Activated naive CD8-positive, alpha-beta T cell treated with anti-CD3 and anti-CD28 coated beads, Interleukin-2, amount 10 ng/mL, durations not matched to agents 7 days and 5 days (primary cell): ENCODE results near the gene GUCA1C. TPM values are rescaled to one million over a fixed set of nuclear protein-coding genes. Genes with fewer than 3 reads are reported as not detected.

Experiments
- ATAC-seq: fragments of 150-1000 bp; cut with Tn5 transposase; one replicate; pipeline ENCODE4 v1.10.0; 2021; ENCODE audit warnings: low read depth, moderate library complexity
- POLR2A ChIA-PET: fragments of 350-600 bp; sonication (Branson Sonifier 250); formaldehyde crosslinking; loops from one replicate; lab custom pipeline; 2021; ENCODE audit warnings: antibody characterized with exemption; lab: Charles Lee
- DNase-seq: peaks from one replicate; pipeline ENCODE4 v3.0.0; 2021
- H3K27ac Mint-ChIP-seq: one replicate; pipeline ENCODE4 v1.8.0; 2022; ENCODE audit warnings: mild to moderate bottlenecking, mixed read lengths
- H3K27me3 Mint-ChIP-seq: one replicate; pipeline ENCODE4 v1.8.0; 2022; ENCODE audit warnings: mild to moderate bottlenecking, moderate library complexity, mixed read lengths
- H3K36me3 Mint-ChIP-seq: one replicate; pipeline ENCODE4 v1.8.0; 2021; ENCODE audit warnings: mild to moderate bottlenecking, mixed read lengths
- H3K4me1 Mint-ChIP-seq: one replicate; pipeline ENCODE4 v1.8.0; 2021; ENCODE audit warnings: mixed read lengths
- H3K4me3 Mint-ChIP-seq: one replicate; pipeline ENCODE4 v1.8.0; 2022; ENCODE audit warnings: mild to moderate bottlenecking, moderate library complexity, mixed read lengths
- H3K9me3 Mint-ChIP-seq: one replicate; pipeline ENCODE4 v1.8.0; 2021; ENCODE audit warnings: mixed read lengths
- total RNA-seq, 2 experiments: library from RNA; stranded (reverse); gene quantifications; one replicate each; pipeline ENCODE4 v1.2.3, GENCODE V29; 2021

The GUCA1C gene
- total RNA-seq, 2 experiments from 2014 or later = not detected

GRCh38 chr3:108887121-108887520 lies 66.6 kb downstream of the GUCA1C start:
- Mint-ChIP-seq H3K27ac (no peak overlapping the region), H3K27me3 (no peaks in the 10 kb centered on the region), H3K4me3 (no peak overlapping the region), H3K36me3 (no peaks in the 10 kb centered on the region), H3K4me1 (peaks cover 9% of the 10 kb centered on the region), H3K9me3 (no peaks in the 10 kb centered on the region)
- POLR2A ChIA-PET = interaction anchor here (0.8 kb wide), 1 partner anchor 10 kb away, joined by 8 read pairs; no protein-coding TSS in a partner anchor
- ATAC-seq (no peak), DNase-seq (no peak)

GRCh38 chr3:108883373-108883772 lies 70.3 kb downstream of the GUCA1C start:
- peak overlapping the region; percentile 54 for H3K27ac Mint-ChIP-seq
- peak; percentile 50 for ATAC-seq

GRCh38 chr3:108882762-108883161 lies 70.9 kb downstream of the GUCA1C start:
- DNase-seq = no peak
- H3K36me3 Mint-ChIP-seq = peaks cover 2% of the 10 kb centered on the region
- H3K4me3 Mint-ChIP-seq = no peak overlapping the region
- H3K4me1 Mint-ChIP-seq = peaks cover 9% of the 10 kb centered on the region
- no peaks in the 10 kb centered on the region for H3K27me3 Mint-ChIP-seq
- peaks cover 4% of the 10 kb centered on the region for H3K9me3 Mint-ChIP-seq
- no peak for ATAC-seq
- no peak overlapping the region for H3K27ac Mint-ChIP-seq
- POLR2A ChIA-PET = no interaction called here

More at GRCh38 chr3:108883373-108883772, 70.3 kb downstream of the GUCA1C start:
- Mint-ChIP-seq H3K4me3 (no peak overlapping the region), H3K27me3 (no peaks in the 10 kb centered on the region), H3K36me3 (peaks cover 2% of the 10 kb centered on the region), H3K4me1 (peaks cover 9% of the 10 kb centered on the region), H3K9me3 (peaks cover 3% of the 10 kb centered on the region)
- POLR2A ChIA-PET = no interaction called here
- DNase-seq = no peak

- no peak for DNase-seq
Observed at GRCh38 chr3:108879915-108880314, 73.8 kb downstream of the GUCA1C start.

GRCh38 chr3:108877901-108878300 lies 75.8 kb downstream of the GUCA1C start:
- H3K4me1 Mint-ChIP-seq = no peaks in the 10 kb centered on the region
- ATAC-seq (no peak), DNase-seq (no peak)
- H3K4me3 Mint-ChIP-seq = no peak overlapping the region
- POLR2A ChIA-PET = no interaction called here
- peaks cover 5% of the 10 kb centered on the region for H3K36me3 Mint-ChIP-seq
- H3K27ac Mint-ChIP-seq = no peak overlapping the region
- H3K9me3 Mint-ChIP-seq = peaks cover 10% of the 10 kb centered on the region
- H3K27me3 Mint-ChIP-seq = no peaks in the 10 kb centered on the region

More at GRCh38 chr3:108879915-108880314, 73.8 kb downstream of the GUCA1C start:
- H3K36me3 Mint-ChIP-seq = peaks cover 5% of the 10 kb centered on the region
- peaks cover 9% of the 10 kb centered on the region for H3K4me1 Mint-ChIP-seq
- H3K27ac Mint-ChIP-seq = no peak overlapping the region
- no peak overlapping the region for H3K4me3 Mint-ChIP-seq
- ATAC-seq = no peak
- no peaks in the 10 kb centered on the region for H3K27me3 Mint-ChIP-seq
- peaks cover 6% of the 10 kb centered on the region for H3K9me3 Mint-ChIP-seq
- POLR2A ChIA-PET = no interaction called here

GRCh38 chr3:108863799-108864135 lies 89.9 kb downstream of the GUCA1C start:
- POLR2A ChIA-PET = no interaction called here
- H3K4me1 Mint-ChIP-seq = peaks cover 24% of the 10 kb centered on the region
- H3K36me3 Mint-ChIP-seq = peaks cover 48% of the 10 kb centered on the region
- ATAC-seq = no peak
- H3K27me3 Mint-ChIP-seq = no peaks in the 10 kb centered on the region
- H3K4me3 Mint-ChIP-seq = no peak overlapping the region
- peak overlapping the region; percentile 11 for H3K27ac Mint-ChIP-seq
- no peak for DNase-seq
- H3K9me3 Mint-ChIP-seq = peaks cover 12% of the 10 kb centered on the region

- no peaks in the 10 kb centered on the region for H3K27me3 Mint-ChIP-seq
- POLR2A ChIA-PET = no interaction called here
- peak overlapping the region; percentile 64 for H3K27ac Mint-ChIP-seq
- H3K9me3 Mint-ChIP-seq = peaks cover 12% of the 10 kb centered on the region
- peak; percentile 65 for ATAC-seq
- peak overlapping the region; percentile 17 for H3K4me3 Mint-ChIP-seq
- H3K36me3 Mint-ChIP-seq = peaks cover 53% of the 10 kb centered on the region
- DNase-seq = no peak
- H3K4me1 Mint-ChIP-seq = peaks cover 24% of the 10 kb centered on the region
Observed at GRCh38 chr3:108862865-108863798, 90.5 kb downstream of the GUCA1C start.

GRCh38 chr3:108861401-108861800 lies 92.3 kb downstream of the GUCA1C start:
- DNase-seq (no peak), ATAC-seq (no peak)
- H3K27ac Mint-ChIP-seq = no peak overlapping the region
- H3K9me3 Mint-ChIP-seq = peaks cover 12% of the 10 kb centered on the region
- H3K27me3 Mint-ChIP-seq = no peaks in the 10 kb centered on the region
- H3K4me1 Mint-ChIP-seq = peaks cover 24% of the 10 kb centered on the region
- H3K4me3 Mint-ChIP-seq = no peak overlapping the region
- POLR2A ChIA-PET = no interaction called here
- H3K36me3 Mint-ChIP-seq = peaks cover 64% of the 10 kb centered on the region

Other genes starting within 250 kb of the GUCA1C start
- gene RETNLB, start 196.5 kb downstream of the GUCA1C start, total RNA-seq = not detected
- 10 to 100 TPM; 54.5 to 56.0 TPM for gene TRAT1, start 131.1 kb downstream of the GUCA1C start, total RNA-seq
- not detected for gene MORC1, start 164.3 kb upstream of the GUCA1C start, total RNA-seq
- not detected for gene C3orf85, start 182.8 kb upstream of the GUCA1C start, total RNA-seq